D721Med (cell line): ENCODE measurements around the gene ANTKMT.

Experiments
- DNase-seq: peaks from one replicate; pipeline ENCODE4 v3.0.0; 2011; ENCODE audit warnings: low spot score; ENCODE audit not compliant: insufficient read length
- FAIRE-seq: peaks from 2 replicates; lab custom pipeline; 2011; peaks lifted over from hg19 to GRCh38; lab: Jason Lieb, UNC
- TF ChIP-seq, protein P1 (sequence below): IDR thresholded peaks from 2 replicates; pipeline ENCODE4 v1.5.1; 2012; ENCODE audit warnings: mild to moderate bottlenecking, control low read depth; ENCODE audit not compliant: insufficient read depth; ENCODE audit errors: missing control alignments

Gene ANTKMT

DNA sequence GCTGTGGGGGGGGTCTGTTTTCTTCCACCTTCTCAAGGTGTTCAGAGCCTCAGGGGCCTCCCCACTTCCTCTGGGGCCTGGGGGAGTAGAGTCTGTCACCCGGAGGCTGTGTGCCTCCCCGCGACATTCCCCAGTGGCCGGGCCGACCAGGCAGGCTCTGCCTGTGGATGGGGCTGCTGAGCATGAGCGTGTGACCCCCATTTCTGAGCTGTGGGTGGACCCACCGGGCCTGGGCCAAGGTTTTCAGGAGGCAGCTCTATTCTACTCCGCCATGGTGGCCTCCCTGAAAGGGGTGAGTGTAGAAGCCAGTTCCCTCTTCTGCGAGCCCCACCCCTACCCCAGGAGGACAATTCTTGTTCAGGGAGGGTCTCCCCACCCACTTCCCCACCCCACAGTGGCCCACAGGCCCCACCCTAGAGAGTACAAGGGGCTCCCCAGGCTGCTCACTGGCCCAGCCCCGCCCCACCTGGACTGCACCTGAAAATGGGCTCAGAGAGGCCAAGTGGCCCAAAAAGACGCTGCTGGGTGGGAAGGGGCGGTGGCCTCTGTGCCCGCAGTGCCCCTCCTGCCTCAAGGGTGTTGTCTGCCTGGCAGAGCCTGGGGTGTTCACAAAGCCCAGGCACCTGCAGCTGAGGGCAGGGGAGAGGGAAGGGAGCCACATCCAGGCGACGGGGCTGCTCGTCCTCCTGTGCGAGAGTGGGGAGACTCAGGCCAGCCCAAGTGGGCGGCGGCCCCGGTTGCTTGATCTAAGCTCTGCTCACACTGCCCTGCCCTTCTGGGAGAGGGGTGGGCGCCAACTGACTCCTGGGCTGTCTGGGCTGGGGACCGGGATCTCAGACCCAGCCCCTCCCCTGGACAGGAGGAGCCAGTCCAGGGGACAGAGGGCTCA is 40.9 kb downstream of the ANTKMT start:
- TF ChIP-seq, protein P1, sequence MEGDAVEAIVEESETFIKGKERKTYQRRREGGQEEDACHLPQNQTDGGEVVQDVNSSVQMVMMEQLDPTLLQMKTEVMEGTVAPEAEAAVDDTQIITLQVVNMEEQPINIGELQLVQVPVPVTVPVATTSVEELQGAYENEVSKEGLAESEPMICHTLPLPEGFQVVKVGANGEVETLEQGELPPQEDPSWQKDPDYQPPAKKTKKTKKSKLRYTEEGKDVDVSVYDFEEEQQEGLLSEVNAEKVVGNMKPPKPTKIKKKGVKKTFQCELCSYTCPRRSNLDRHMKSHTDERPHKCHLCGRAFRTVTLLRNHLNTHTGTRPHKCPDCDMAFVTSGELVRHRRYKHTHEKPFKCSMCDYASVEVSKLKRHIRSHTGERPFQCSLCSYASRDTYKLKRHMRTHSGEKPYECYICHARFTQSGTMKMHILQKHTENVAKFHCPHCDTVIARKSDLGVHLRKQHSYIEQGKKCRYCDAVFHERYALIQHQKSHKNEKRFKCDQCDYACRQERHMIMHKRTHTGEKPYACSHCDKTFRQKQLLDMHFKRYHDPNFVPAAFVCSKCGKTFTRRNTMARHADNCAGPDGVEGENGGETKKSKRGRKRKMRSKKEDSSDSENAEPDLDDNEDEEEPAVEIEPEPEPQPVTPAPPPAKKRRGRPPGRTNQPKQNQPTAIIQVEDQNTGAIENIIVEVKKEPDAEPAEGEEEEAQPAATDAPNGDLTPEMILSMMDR = no peak
- FAIRE-seq (no peak), DNase-seq (no peak)

DNA sequence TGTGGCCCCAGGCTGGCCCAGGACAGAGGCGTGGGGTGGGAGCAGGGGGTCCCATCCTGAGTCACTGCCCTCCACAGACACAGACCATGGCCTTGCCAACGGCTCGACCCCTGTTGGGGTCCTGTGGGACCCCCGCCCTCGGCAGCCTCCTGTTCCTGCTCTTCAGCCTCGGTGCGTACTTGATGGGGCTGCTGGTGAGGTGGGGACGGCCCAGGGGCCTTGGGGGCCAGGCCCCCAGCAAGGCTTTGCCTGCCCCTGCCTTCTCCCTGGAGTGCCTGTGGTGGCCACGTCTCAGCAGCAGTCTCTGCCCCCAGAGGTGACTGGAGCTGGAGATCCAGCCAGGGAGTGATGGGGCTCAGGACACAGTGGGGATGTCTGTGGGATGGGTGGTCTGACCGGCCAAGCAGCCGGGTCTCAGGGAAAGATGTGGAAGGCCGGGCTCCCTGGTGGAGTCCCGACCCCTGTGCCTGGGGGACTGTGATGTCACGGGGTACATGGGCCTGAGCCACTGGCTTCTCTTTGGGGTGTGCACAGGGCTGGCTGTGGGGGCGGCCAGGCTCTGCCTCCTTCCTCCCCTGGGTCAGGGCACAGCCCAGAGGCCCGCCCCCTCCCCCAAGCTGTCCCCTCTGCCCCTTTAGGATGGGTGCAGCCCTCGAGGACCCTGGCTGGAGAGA is 41.8 kb downstream of the ANTKMT start:
- TF ChIP-seq, protein P1 = no peak
- FAIRE-seq = no peak
- DNase-seq = no peak

DNA sequence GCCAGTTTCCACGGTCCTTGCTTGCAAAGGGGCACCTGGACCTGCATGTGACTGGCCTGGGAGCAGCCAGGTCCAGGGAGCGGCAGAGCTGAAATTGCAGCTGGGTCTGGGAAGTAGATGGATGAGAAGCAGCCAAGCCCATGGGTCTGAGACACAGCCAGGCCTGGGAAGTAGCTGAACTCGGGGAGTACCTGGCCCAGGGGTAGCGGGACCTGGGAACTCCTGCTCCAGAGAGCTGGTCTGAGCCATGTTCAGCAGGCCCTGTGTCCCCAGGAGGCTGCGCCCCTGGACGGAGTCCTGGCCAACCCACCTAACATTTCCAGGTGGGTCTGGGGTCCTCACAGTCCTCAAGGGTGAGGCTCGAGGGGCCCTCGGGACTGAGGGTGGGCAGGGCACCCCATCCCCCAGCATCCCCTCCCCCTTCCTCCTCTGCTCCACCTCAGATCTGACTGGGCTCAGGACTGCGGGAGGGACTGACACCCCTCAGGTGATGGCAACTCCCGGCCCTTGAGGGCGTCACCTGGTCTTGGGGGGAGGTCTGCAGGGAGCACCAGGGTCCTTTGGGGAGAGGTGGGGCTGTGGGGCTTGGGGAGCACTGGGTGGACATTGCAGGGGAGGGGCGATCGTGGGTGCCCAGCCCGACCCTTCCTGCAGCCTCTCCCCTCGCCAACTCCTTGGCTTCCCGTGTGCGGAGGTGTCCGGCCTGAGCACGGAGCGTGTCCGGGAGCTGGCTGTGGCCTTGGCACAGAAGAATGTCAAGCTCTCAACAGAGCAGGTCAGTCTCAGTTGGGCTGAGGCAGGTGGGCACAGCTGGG is 42.6 kb downstream of the ANTKMT start:
- no peak for DNase-seq
- TF ChIP-seq, protein P1 = no peak
- FAIRE-seq = no peak

- DNase-seq (no peak), FAIRE-seq (no peak)
- TF ChIP-seq, protein P1 = no peak
Observed at GRCh38 chr16:764184-764750, 43.3 kb downstream of the ANTKMT start.

GRCh38 chr16:764848-765487 is 44.0 kb downstream of the ANTKMT start:
- TF ChIP-seq, protein P1 = no peak
- FAIRE-seq = no peak
- DNase-seq = no peak

GRCh38 chr16:765488-765865 is 44.5 kb downstream of the ANTKMT start:
- DNase-seq = no peak
- no peak for FAIRE-seq
- TF ChIP-seq, protein P1 = no peak
